K562 (cell line): ENCODE data around the gene RIPOR1. TPM values are rescaled to one million over a fixed set of nuclear protein-coding genes. Genes with fewer than 3 reads are reported as not detected.

ENCODE experiments used
- DACH1 ChIP-seq: fragments of 450-650 bp; IDR thresholded peaks from 2 replicates; pipeline ENCODE4 v1.6.1; 2018; ENCODE audit not compliant: partially characterized antibody
- FOXK2 ChIP-seq, 2 experiments: fragments of 450-650 bp; IDR thresholded peaks in 1 of 2; conservative IDR thresholded peaks in 1 of 2; 2 replicates each; pipeline ENCODE4 v1.6.1; 2016; ENCODE audit warnings: low read depth in 2 of 2, mild to moderate bottlenecking in 1 of 2
- KAT8 ChIP-seq: fragments of 450-650 bp; IDR thresholded peaks from 2 replicates; pipeline ENCODE4 v1.6.1; 2016; ENCODE audit warnings: low read depth, mild to moderate bottlenecking
- KDM5B ChIP-seq: fragments of 200-600 bp; sonication (generic); IDR thresholded peaks from 2 replicates; pipeline ENCODE4 v1.6.1; 2012; ENCODE audit warnings: low read depth, mild to moderate bottlenecking, moderate library complexity, low read length, control low read depth, inconsistent platforms; ENCODE audit not compliant: insufficient replicate concordance
- KLF13 ChIP-seq: fragments of 450-650 bp; IDR thresholded peaks from 2 replicates; pipeline ENCODE4 v1.6.1; 2016; ENCODE audit warnings: missing genetic modification characterization, low read depth, mild to moderate bottlenecking, missing compliant biosample characterization, moderate library complexity, borderline replicate concordance
- MAFG ChIP-seq: fragments of 450-650 bp; conservative IDR thresholded peaks from 2 replicates; pipeline ENCODE4 v1.6.1; 2016; ENCODE audit warnings: missing genetic modification characterization, missing compliant biosample characterization
- MTA3 ChIP-seq: fragments of 450-650 bp; formaldehyde crosslinking; IDR thresholded peaks from 2 replicates; pipeline ENCODE4 v1.6.1; 2017; ENCODE audit warnings: mild to moderate bottlenecking, borderline replicate concordance
- MYBL2 ChIP-seq, 2 experiments: fragments of 450-650 bp in 1 of 2; sonication (generic) in 1 of 2; formaldehyde crosslinking in 1 of 2; IDR thresholded peaks; 2 replicates each; pipeline versions ENCODE4 v1.6.1 to v1.8.1; 2017 to 2022; ENCODE audit warnings: borderline replicate concordance in 1 of 2, inconsistent platforms in 1 of 2, low read depth in 1 of 2, mild to moderate bottlenecking in 1 of 2, missing genetic modification reagents in 1 of 2, moderate library complexity in 1 of 2
- PTBP1 ChIP-seq: fragments of 200-400 bp; formaldehyde crosslinking; IDR thresholded peaks from 2 replicates; pipeline ENCODE4 v1.6.1; 2017; ENCODE audit warnings: low read depth, low read length
- SETDB1 ChIP-seq: IDR thresholded peaks from one replicate; pipeline ENCODE4 v1.6.1; 2012; ENCODE audit warnings: low read length, control low read depth, inconsistent platforms
- SUPT5H ChIP-seq: fragments of 450-650 bp; IDR thresholded peaks from 2 replicates; pipeline ENCODE4 v1.6.1; 2016
- TCF7L2 ChIP-seq: fragments of 150-350 bp; IDR thresholded peaks from 2 replicates; pipeline ENCODE4 v1.6.1; 2016; ENCODE audit warnings: low read depth, mild to moderate bottlenecking, low read length, moderate library complexity
- ZC3H11A ChIP-seq: IDR thresholded peaks from 2 replicates; pipeline ENCODE4 v1.6.1; 2012; ENCODE audit warnings: low read depth, low read length, improper control_type of control experiment
- ZC3H4 ChIP-seq: sonication (generic); formaldehyde crosslinking; IDR thresholded peaks from 2 replicates; pipeline ENCODE4 v1.9.0; 2021; ENCODE audit warnings: missing genetic modification reagents, borderline replicate concordance
- ZNF253 ChIP-seq: fragments of 250-450 bp; sonication (Bioruptor Pico); conservative IDR thresholded peaks from 2 replicates; pipeline ENCODE4 v1.6.1; 2021; ENCODE audit warnings: mild to moderate bottlenecking
- polyA plus RNA-seq, 8 experiments: library from polyadenylated mRNA; depleted of rRNA in 4 of 8; stranded (reverse) in 5 of 8; unstranded in 3 of 8; fragments of >200 nt; fragmentation: Nextera tagmentation in 2 of 8; fragmentation: Illumina TruSeq in 1 of 8; extraction: Ambion mirVana in 2 of 8; extraction: Trizol in 1 of 8; gene quantifications; 2 replicates each; pipeline versions ENCODE4 v1.2.1 to v1.2.3, GENCODE V29; 2011 to 2014; ENCODE audit warnings: inconsistent platforms in 1 of 8, missing spikeins in 1 of 8
- total RNA-seq, 7 experiments: library from RNA; depleted of rRNA in 6 of 7; stranded (reverse); fragments of >200 nt in 6 of 7; fragmentation: Illumina TruSeq in 2 of 7; extraction: Trizol in 2 of 7; gene quantifications; 2 replicates each; pipeline versions ENCODE4 v1.2.1 to v1.2.3, GENCODE V29; 2011 to 2021; ENCODE audit warnings: low replicate concordance in 1 of 7
- TF ChIP-seq, protein P1 (sequence below): sonication (generic); formaldehyde crosslinking; IDR thresholded peaks from 2 replicates; pipeline ENCODE4 v1.9.0; 2022; ENCODE audit warnings: mild to moderate bottlenecking, missing genetic modification reagents
- TF ChIP-seq, protein P2 (sequence below): fragments of 250-450 bp; sonication (Bioruptor Pico); IDR thresholded peaks from 2 replicates; pipeline ENCODE4 v1.5.0; 2021; ENCODE audit warnings: mild to moderate bottlenecking, borderline replicate concordance

The RIPOR1 gene
- total and polyA plus RNA-seq, 9 of the 15 experiments (the other 6 are each of a cell fraction or from before 2014, with no cell fraction given), result 0.36 to 31.1 (median 3.0) TPM

DNA sequence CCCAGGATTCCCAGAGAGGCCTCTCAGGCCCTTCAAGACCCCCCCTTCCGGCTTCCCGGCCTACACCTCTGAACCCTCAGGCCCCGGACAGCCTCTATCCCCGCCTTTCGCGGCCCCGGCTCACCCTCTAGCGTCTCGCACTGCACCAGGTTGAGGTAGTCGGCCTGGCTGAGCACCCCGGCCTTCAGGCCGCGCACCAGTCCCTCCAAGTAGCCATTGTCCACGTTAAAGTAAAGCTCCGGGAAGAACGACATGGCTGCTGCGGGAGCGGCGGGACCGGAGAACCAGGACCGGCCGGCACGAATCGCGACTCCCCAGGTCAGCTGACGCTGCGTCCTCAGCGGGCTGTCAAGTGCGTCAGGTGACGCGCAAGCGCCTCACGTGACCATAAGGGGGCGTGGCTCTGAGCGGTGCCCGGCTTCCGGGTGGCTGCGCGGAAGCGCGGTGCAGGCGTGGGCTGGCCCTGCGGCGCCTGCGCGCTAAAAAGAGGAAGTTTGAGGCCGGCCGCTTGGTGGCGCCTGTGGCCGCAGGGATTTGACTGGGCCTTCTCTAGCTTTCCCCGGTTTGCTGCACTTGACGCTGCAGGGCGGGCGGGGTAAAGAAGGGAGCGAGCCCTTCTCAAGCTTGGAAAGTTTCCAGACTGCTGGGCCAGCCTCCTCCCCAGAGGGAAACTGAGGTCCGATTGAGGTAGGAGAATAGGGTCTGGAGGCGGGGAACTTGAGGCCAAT is 47.6 kb upstream of the RIPOR1 start, which contains the start of gene ATP6V0D1 (continued):
- TF ChIP-seq, protein P1, sequence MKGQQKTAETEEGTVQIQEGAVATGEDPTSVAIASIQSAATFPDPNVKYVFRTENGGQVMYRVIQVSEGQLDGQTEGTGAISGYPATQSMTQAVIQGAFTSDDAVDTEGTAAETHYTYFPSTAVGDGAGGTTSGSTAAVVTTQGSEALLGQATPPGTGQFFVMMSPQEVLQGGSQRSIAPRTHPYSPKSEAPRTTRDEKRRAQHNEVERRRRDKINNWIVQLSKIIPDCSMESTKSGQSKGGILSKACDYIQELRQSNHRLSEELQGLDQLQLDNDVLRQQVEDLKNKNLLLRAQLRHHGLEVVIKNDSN (CRISPR knock-in tag), result peak; percentile 100
- TF ChIP-seq MYBL2 (IDR thresholded peaks at IDR 0.05; ENCODE audit: low read depth) (no peak), MYBL2 (CRISPR knock-in tag; IDR thresholded peaks at IDR 0.05; ENCODE audit: borderline replicate concordance) (no peak), SETDB1 (no peak), DACH1 (peak; percentile 91), SUPT5H (peak; percentile 73), ZNF253 (CRISPR knock-in tag) (no peak), KLF13 (tag) (peak; percentile 96), MAFG (tag) (no peak), KDM5B (peak; percentile 61), ZC3H11A (no peak), PTBP1 (no peak), MTA3 (peak; percentile 75; the same call in 1 of the 2 replicates), ZC3H4 (CRISPR knock-in tag) (no peak), TCF7L2 (no peak), FOXK2 (conservative IDR thresholded peaks at IDR 0.05 in 1 of 2, IDR thresholded peaks at IDR 0.05 in 1 of 2; ENCODE audit: low read depth in 2 of 2) (peak; percentile 82 to 91), KAT8 (no peak)
- TF ChIP-seq, protein P2, sequence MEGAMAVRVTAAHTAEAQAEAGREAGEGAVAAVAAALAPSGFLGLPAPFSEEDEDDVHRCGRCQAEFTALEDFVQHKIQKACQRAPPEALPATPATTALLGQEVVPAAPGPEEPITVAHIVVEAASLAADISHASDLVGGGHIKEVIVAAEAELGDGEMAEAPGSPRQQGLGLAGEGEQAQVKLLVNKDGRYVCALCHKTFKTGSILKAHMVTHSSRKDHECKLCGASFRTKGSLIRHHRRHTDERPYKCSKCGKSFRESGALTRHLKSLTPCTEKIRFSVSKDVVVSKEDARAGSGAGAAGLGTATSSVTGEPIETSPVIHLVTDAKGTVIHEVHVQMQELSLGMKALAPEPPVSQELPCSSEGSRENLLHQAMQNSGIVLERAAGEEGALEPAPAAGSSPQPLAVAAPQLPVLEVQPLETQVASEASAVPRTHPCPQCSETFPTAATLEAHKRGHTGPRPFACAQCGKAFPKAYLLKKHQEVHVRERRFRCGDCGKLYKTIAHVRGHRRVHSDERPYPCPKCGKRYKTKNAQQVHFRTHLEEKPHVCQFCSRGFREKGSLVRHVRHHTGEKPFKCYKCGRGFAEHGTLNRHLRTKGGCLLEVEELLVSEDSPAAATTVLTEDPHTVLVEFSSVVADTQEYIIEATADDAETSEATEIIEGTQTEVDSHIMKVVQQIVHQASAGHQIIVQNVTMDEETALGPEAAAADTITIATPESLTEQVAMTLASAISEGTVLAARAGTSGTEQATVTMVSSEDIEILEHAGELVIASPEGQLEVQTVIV (CRISPR knock-in tag), result no peak
